Type B pancreatic cell (in vitro differentiated cells): ENCODE measurements around the gene OTOG. TPM values are rescaled to one million over a fixed set of nuclear protein-coding genes. Genes with fewer than 3 reads are reported as not detected.

Experiments used
- DNase-seq: peaks from one replicate; pipeline ENCODE4 v3.0.0; 2021; ENCODE audit warnings: mixed read lengths; ENCODE audit not compliant: unreplicated experiment; ENCODE audit errors: extremely low spot score
- H3K27ac Mint-ChIP-seq: 2 replicates; pipeline ENCODE4 v1.8.0; 2021; ENCODE audit warnings: mild to moderate bottlenecking, mixed read lengths
- H3K27me3 Mint-ChIP-seq: 2 replicates; pipeline ENCODE4 v1.8.0; 2021; ENCODE audit warnings: mixed read lengths
- H3K36me3 Mint-ChIP-seq: 2 replicates; pipeline ENCODE4 v1.8.0; 2021; ENCODE audit warnings: mixed read lengths
- H3K4me1 Mint-ChIP-seq: one replicate; pipeline ENCODE4 v1.8.0; 2021; ENCODE audit warnings: mixed read lengths; ENCODE audit not compliant: unreplicated experiment
- H3K4me3 Mint-ChIP-seq: 2 replicates; pipeline ENCODE4 v1.8.0; 2021; ENCODE audit warnings: mild to moderate bottlenecking, mixed read lengths
- H3K9me3 Mint-ChIP-seq: 2 replicates; pipeline ENCODE4 v1.8.0; 2021; ENCODE audit warnings: mixed read lengths
- total RNA-seq: library from RNA; stranded (reverse); gene quantifications from 2 replicates; pipeline ENCODE4 v1.2.1, GENCODE V29; 2021; ENCODE audit warnings: low replicate concordance
- TF ChIP-seq, protein P1 (sequence below): fragments of 200-600 bp; sonication (generic); conservative IDR thresholded peaks from 2 replicates; pipeline ENCODE4 v1.5.0; 2021; ENCODE audit warnings: antibody characterized with exemption, mild to moderate bottlenecking

Gene OTOG
- total RNA-seq, 1 donor from 2014 or later: 1.5 TPM

DNA sequence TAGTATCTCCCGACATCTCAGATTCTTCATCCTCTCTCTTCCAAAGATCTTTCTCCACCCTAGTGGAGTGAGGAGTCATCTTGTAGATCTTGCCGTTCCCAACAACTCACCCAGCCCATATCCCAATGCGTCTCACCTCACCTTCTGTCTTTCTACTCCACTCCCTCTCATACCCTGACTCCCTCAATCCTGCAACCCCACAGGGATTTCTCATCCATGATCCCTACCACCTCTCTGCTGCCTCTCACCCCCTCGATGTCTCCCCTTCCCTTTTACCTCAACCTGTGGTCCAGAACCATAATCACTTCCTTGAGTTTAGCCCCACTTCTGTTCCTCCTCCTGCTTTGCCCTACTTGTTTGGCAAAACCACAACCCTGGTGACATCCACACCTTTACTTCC lies 41.7 kb downstream of the OTOG start:
- H3K27ac Mint-ChIP-seq: no peak overlapping the region
- DNase-seq: no peak
- H3K36me3 Mint-ChIP-seq: no peaks in the 10 kb centered on the region
- no peak overlapping the region for H3K4me3 Mint-ChIP-seq
- peaks cover 17% of the 10 kb centered on the region for H3K27me3 Mint-ChIP-seq
- TF ChIP-seq, protein P1, sequence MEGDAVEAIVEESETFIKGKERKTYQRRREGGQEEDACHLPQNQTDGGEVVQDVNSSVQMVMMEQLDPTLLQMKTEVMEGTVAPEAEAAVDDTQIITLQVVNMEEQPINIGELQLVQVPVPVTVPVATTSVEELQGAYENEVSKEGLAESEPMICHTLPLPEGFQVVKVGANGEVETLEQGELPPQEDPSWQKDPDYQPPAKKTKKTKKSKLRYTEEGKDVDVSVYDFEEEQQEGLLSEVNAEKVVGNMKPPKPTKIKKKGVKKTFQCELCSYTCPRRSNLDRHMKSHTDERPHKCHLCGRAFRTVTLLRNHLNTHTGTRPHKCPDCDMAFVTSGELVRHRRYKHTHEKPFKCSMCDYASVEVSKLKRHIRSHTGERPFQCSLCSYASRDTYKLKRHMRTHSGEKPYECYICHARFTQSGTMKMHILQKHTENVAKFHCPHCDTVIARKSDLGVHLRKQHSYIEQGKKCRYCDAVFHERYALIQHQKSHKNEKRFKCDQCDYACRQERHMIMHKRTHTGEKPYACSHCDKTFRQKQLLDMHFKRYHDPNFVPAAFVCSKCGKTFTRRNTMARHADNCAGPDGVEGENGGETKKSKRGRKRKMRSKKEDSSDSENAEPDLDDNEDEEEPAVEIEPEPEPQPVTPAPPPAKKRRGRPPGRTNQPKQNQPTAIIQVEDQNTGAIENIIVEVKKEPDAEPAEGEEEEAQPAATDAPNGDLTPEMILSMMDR: no peak
- H3K9me3 Mint-ChIP-seq: no peaks in the 10 kb centered on the region
- no peaks in the 10 kb centered on the region for H3K4me1 Mint-ChIP-seq

DNA sequence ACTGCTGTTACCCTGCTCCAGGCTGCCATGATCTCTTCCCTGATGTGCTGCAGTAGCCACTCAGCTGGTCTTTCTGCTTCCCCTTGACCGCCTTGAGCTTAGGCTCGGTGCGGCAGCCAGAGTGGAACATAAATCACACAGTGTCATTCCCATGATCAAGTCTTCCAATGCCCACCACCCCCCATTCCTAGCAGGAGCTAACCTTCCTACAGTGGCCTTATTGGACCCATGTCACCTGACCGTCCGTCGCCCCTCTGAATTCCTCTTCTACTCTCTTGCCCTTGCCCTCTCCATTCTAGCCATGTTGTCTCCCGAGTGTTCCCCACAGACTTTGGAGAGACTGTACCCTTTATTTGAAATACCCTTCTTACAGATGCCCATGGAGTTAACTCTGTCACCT lies 43.4 kb downstream of the OTOG start:
- Mint-ChIP-seq H3K9me3 (peaks cover 4% of the 10 kb centered on the region), H3K36me3 (no peaks in the 10 kb centered on the region), H3K4me3 (no peak overlapping the region), H3K4me1 (no peaks in the 10 kb centered on the region), H3K27ac (no peak overlapping the region), H3K27me3 (peaks cover 28% of the 10 kb centered on the region)
- TF ChIP-seq, protein P1: no peak
- no peak for DNase-seq

DNA sequence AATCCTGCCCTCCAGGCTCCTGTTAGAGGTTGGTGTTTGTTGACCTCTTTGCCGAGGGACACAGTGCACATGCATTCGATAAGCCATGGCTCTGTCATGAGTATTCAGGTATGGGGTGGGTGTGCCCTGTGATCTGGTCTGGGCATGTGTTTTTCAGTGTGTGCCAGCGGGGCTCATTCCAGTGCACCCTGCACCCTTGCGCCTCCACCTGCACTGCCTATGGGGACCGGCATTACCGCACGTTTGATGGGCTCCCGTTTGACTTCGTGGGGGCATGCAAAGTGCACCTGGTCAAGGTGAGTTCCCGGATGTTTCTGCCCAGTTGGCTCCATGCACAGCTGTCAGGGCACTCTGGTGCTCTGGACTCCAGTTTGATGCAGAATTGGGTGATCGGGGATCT lies 44.2 kb downstream of the OTOG start:
- H3K4me1 Mint-ChIP-seq: no peaks in the 10 kb centered on the region
- peaks cover 29% of the 10 kb centered on the region for H3K27me3 Mint-ChIP-seq
- TF ChIP-seq, protein P1: no peak
- no peak overlapping the region for H3K4me3 Mint-ChIP-seq
- DNase-seq: no peak
- no peaks in the 10 kb centered on the region for H3K36me3 Mint-ChIP-seq
- no peak overlapping the region for H3K27ac Mint-ChIP-seq
- H3K9me3 Mint-ChIP-seq: peaks cover 4% of the 10 kb centered on the region

DNA sequence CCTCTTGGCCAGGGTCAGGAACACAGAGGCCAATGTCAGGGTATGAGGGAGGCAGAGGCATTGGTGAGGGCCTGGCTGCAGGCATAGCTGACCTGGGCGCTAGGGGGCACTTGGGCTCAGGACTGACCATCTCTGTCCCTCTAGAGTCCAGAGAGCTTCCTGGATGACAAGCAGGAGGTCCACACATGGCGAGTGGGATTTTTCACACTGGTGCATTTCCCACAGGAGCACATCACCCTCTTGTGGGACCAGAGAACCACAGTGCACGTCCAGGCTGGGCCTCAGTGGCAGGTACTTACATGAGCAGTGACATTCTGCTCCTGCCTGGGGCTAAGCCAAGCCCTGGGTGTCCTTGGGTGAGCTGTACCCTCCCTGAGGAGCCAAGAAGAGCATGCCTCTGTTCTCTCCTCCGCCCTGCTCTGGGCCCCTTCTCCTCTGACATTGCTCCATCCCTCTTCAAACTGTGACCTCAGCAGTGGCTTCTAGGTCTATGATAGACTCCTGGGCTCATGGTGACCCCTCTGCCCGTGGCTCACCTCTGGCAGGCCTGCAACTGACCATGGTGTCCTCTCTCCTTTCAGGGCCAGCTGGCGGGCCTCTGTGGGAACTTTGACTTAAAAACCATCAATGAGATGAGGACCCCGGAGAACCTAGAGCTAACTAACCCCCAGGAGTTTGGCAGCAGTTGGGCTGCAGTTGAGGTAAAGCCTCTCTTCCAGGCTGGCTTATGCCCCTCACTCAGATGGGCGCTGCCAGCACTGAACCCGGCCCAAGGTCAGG lies 46.6 kb downstream of the OTOG start:
- no peaks in the 10 kb centered on the region for H3K4me1 Mint-ChIP-seq
- H3K27me3 Mint-ChIP-seq: peaks cover 22% of the 10 kb centered on the region
- peaks cover 4% of the 10 kb centered on the region for H3K9me3 Mint-ChIP-seq
- TF ChIP-seq, protein P1: no peak
- no peaks in the 10 kb centered on the region for H3K36me3 Mint-ChIP-seq
- peak; percentile 64 for DNase-seq
- no peak overlapping the region for H3K27ac Mint-ChIP-seq
- H3K4me3 Mint-ChIP-seq: no peak overlapping the region

DNA sequence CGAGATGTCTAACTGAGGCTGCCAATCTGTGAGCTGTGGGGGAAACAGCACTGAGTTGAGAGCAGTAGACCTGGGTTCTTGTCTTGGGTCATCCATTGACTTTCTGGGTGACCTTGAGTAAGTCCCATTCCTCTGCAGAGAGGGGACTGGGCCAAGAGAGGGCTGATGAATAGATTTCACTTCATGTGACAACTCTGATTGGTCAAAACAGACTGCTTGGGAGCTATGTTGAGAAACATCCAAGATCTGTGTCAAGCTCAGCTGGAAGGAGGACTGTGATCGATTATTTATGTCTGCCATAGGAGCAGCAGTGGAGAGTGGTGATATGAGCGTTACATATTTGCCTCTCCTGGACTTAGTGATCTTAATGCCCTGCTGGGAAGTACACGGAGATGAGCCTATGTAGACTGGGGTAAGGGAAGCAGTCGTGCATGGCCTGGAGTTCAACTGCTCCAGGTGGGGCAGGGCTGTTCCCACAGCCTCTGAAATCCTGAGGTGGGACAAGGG lies 47.7 kb downstream of the OTOG start:
- H3K36me3 Mint-ChIP-seq: no peaks in the 10 kb centered on the region
- H3K9me3 Mint-ChIP-seq: peaks cover 4% of the 10 kb centered on the region
- H3K27me3 Mint-ChIP-seq: peaks cover 26% of the 10 kb centered on the region
- no peak overlapping the region for H3K27ac Mint-ChIP-seq
- DNase-seq: peak; percentile 24
- no peaks in the 10 kb centered on the region for H3K4me1 Mint-ChIP-seq
- TF ChIP-seq, protein P1: no peak
- H3K4me3 Mint-ChIP-seq: no peak overlapping the region
